Peyer's patch (tissue), 4 donors: ENCODE measurements around the gene PKP1.

Experiments used
- CTCF ChIP-seq, 6 experiments: fragments of 450-650 bp in 4 of 6; fragments of 200-600 bp in 2 of 6; sonication (generic) in 1 of 6; IDR thresholded peaks; one replicate each; pipeline ENCODE4 v1.5.1; 2017 to 2019; ENCODE audit warnings: antibody characterized with exemption in 6 of 6, mild to moderate bottlenecking in 3 of 6, moderate library complexity in 1 of 6
- POLR2A ChIP-seq, 2 donors: fragments of 450-650 bp; IDR thresholded peaks; one replicate each; pipeline ENCODE4 v1.5.1; 2017; ENCODE audit warnings: antibody characterized with exemption in 2 of 2, mild to moderate bottlenecking in 2 of 2, moderate library complexity in 2 of 2

GRCh38 chr1:201270616-201271390, 12.5 kb upstream of the PKP1 start:
- TF ChIP-seq CTCF (IDR thresholded peaks at IDR 0.05) (no peak), POLR2A (IDR thresholded peaks at IDR 0.05) (no peak)
